IPS-18a (cell line): ENCODE results near the gene IDE.
"Not testable (repeated sequence)": the region's sequence is repeated elsewhere in the genome, so short reads cannot be mapped to it uniquely, and the experiment has no call there.

Experiments
- H3K27ac ChIP-seq: one replicate; pipeline ENCODE4 v1.5.1; 2013; ENCODE audit warnings: low read length
- H3K27me3 ChIP-seq: one replicate; pipeline ENCODE4 v1.6.1; 2013; ENCODE audit warnings: mild to moderate bottlenecking, low read length; ENCODE audit not compliant: control insufficient read depth, insufficient read depth
- H3K36me3 ChIP-seq: one replicate; pipeline ENCODE4 v1.6.1; 2013; ENCODE audit warnings: low read depth, low read length; ENCODE audit not compliant: control insufficient read depth
- H3K4me1 ChIP-seq: one replicate; pipeline ENCODE4 v1.6.1; 2013; ENCODE audit warnings: low read depth, low read length; ENCODE audit not compliant: control insufficient read depth
- H3K4me3 ChIP-seq: one replicate; pipeline ENCODE4 v1.5.1; 2013; ENCODE audit warnings: low read length
- H3K9ac ChIP-seq: one replicate; pipeline ENCODE4 v1.6.1; 2013; ENCODE audit warnings: mild to moderate bottlenecking, low read length, moderate library complexity
- H3K9me3 ChIP-seq: one replicate; pipeline ENCODE4 v1.6.1; 2013; ENCODE audit warnings: low read depth, low read length; ENCODE audit not compliant: control insufficient read depth

The IDE gene

DNA sequence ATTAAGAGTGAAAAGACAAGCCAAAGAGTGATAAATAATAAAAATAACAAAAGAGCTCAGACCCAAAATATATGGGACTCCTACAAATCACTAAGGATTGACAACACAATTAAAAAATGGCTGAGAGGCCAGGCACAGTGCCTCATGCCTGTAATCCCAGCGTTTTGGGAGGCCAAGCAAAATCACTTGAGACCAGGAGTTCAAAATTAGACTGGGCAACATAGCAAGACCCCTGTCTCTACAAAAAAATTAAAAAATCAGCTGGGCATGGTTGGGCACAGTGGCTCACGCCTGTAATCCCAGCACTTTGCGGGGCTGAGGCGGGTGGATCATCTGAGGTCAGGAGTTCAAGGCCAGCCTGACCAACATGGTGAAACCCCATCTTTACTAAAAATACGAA, 137.3 kb downstream of the IDE start:
- Histone ChIP-seq H3K4me1 (no peaks in the 10 kb centered on the region), H3K27ac (no peak overlapping the region), H3K4me3 (no peak overlapping the region), H3K9me3 (no peaks in the 10 kb centered on the region), H3K27me3 (no peaks in the 10 kb centered on the region), H3K36me3 (no peaks in the 10 kb centered on the region), H3K9ac (no peak overlapping the region)

DNA sequence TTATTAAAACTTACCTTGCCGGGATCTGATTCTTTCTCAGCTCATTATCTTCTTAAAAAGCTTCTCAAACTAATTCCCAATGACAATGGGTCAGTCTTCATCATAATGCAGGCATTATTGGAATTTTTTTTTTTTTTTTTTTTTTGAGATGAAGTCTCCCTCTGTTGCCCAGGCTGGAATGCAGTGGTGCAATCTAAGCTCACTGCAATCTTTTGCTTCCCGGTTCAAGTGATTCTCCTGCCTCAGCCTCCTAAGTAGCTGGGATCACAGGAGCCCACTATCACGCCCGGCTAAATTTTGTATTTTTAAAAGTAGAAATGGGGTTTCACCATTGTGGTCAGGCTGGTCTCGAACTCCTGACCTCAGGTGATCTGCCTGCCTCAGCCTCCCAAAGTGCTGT, 137.8 kb downstream of the IDE start:
- H3K9ac ChIP-seq, H3K36me3 ChIP-seq, H3K4me1 ChIP-seq, H3K27me3 ChIP-seq, H3K27ac ChIP-seq, H3K4me3 ChIP-seq, H3K9me3 ChIP-seq: not testable (repeated sequence)

DNA sequence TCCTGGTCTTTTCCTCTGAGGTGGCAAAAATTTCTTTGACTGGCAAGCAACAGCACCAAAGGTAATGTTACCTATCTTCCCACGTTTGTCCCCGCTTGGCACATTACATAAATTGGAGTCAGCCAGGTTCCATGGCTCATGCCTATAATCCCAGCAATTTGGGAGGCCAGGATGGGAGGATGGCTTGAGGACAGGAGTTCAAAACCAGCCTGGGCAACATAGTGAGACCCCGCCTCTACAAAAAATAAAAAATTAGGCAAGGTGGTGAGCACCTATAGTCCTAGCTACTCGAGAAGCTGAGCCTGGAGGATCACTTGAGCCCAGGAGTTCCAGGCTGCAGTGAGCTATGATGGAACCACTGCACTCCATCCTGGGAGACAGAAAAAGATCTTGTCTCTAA, 139.5 kb downstream of the IDE start:
- no peaks in the 10 kb centered on the region for H3K27me3 ChIP-seq
- H3K4me1 ChIP-seq, result no peaks in the 10 kb centered on the region
- H3K9me3 ChIP-seq, result no peaks in the 10 kb centered on the region
- no peaks in the 10 kb centered on the region for H3K36me3 ChIP-seq
- no peak overlapping the region for H3K4me3 ChIP-seq
- H3K9ac ChIP-seq, result no peak overlapping the region
- H3K27ac ChIP-seq, result no peak overlapping the region

DNA sequence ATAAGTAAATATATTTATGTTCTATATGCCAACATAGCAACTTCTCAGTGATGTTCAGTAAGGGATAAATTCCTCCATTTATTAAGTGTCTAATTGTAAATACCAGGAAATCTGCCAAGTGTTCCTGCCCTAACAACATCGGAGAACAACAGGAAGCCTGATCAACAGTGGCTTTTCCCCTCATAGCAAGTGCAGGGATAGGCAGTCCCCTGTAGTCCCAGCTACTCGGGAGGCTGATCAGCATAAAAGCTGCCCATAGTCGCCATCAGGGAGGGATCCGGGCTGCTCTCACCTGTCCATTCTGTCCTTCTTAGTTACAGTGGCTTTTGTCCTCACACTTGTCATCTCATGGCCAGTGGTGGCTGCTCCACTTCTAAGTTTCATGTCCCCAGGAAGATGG, 141.3 kb downstream of the IDE start:
- Histone ChIP-seq H3K27ac (no peak overlapping the region), H3K4me3 (no peak overlapping the region)

DNA sequence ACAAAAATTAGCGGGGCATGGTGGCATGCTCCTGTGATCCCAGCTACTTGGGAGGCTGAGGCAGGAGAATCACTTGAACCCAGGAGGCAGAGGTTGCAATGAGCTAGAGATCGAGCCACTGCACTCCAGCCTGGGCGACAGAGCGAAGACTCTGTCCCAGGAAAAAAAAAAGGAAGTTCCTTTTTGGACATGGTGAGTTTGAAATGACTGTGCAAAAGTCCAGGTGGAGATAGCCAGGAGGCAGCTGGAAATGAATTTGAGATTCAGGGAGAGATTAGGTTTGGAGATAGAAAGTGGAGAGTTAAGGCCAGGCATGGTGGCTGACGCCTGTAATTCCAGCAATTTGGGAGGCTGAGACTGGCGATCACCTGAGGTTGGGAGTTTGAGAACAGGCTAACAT, 143.8 kb downstream of the IDE start:
- no peaks in the 10 kb centered on the region for H3K4me1 ChIP-seq

More for the DNA sequence above, 141.3 kb downstream of the IDE start:
- Histone ChIP-seq H3K9me3 (no peaks in the 10 kb centered on the region), H3K9ac (no peak overlapping the region), H3K4me1 (no peaks in the 10 kb centered on the region), H3K36me3 (no peaks in the 10 kb centered on the region), H3K27me3 (no peaks in the 10 kb centered on the region)

DNA sequence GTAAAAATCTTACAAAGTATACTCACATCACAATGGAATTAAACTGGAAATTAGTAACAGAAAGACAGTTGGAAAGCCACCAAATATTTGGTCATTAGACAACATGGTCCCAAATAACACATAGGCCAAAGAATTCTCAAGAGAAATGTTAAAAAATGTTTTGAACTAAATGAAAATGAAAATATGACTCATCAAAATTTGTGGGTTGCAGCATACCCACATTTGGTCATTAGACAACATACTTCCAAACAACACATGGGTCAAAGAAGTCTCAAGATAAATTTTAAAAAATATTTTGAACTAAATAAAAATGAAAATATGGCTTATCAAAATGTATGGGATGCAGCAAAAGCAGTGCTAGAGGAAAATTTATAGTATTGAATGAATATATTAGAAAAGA, 152.3 kb downstream of the IDE start:
- H3K9me3 ChIP-seq, result no peaks in the 10 kb centered on the region
- no peaks in the 10 kb centered on the region for H3K36me3 ChIP-seq
- H3K27me3 ChIP-seq, result no peaks in the 10 kb centered on the region
- H3K4me1 ChIP-seq, result no peaks in the 10 kb centered on the region
- H3K9ac ChIP-seq, result no peak overlapping the region
- H3K4me3 ChIP-seq, result no peak overlapping the region
- no peak overlapping the region for H3K27ac ChIP-seq

More for the DNA sequence above, 143.8 kb downstream of the IDE start:
- Histone ChIP-seq H3K9ac (no peak overlapping the region), H3K9me3 (no peaks in the 10 kb centered on the region), H3K4me3 (no peak overlapping the region), H3K36me3 (no peaks in the 10 kb centered on the region), H3K27me3 (no peaks in the 10 kb centered on the region), H3K27ac (no peak overlapping the region)

DNA sequence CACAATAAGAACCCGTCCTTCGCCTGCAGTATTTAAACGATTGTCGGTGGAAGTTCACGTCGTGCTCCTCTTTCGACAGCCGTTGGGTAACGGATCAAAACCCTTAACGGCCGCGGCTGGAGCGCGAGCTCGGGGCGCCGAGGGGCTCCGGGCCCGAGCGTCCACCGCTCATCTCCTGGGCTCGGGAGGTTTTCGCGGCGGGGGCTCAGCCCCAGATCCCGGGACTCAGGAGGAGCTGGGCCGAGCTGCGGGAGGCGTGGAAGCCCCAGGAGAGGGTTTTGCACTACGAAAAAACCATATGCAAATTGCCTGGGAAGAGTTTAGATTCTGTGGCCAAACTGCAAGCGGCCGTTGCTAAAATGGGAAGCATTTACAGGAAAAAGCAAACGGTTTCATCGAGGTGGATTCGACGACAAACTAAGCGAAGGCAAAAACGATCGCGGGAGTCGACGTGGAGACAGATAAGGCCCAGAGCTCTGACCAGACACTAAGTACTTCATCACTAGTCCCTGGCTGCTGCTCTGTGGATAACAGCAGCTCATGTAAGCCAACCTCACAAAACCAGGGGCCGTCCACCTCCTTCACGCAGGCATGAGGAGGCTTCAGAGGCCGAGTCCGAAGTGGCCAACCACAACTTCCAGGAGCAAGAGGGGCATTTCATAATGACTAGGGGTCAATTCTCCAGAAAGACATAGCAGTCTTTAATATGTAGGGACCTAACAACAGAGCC, 153.2 kb downstream of the IDE start:
- H3K27ac ChIP-seq, result no peak overlapping the region
- no peak overlapping the region for H3K4me3 ChIP-seq
- no peaks in the 10 kb centered on the region for H3K27me3 ChIP-seq
- H3K9ac ChIP-seq, result no peak overlapping the region
- no peaks in the 10 kb centered on the region for H3K4me1 ChIP-seq
- H3K9me3 ChIP-seq, result no peaks in the 10 kb centered on the region
- no peaks in the 10 kb centered on the region for H3K36me3 ChIP-seq

DNA sequence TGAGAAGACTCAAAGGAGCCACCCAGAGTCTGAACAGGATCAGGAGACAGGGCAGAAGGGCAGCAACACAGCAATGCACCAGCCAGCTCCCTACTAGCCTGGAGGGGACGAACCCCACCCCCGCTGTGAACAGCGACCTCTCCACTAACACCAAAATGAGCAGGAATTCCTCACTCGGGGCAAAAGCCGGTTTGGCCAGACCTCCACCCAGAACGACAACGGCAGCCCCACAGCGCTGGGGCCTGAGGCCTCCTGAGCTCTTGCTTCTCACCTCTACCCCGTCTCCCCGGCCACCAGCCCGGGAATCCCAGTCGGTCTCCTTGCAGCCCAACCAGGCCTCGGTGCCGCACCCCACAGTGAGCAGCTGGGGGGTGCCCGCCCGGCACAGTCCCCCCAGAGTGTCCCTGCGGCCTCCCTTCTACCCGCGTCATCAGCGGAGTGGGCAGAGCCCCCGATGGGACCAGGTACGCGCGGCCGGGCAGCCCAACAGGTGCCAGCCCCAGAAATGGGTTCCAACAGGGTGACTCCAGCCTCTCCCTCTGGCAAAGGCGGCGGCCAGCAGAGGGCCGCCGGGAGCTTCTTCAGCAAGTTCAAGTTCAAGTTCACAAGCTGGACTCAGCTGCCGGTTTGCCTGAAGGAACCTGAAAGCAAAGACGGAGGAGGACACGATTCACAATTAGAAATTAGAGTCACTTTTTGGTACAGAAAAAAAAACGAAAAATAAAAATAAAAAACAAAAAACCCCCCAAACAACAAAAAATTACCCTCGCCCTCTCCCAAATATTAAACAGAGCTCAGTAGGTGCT, 153.9 kb downstream of the IDE start:
- H3K4me1 ChIP-seq, result no peaks in the 10 kb centered on the region
- H3K27ac ChIP-seq, result no peak overlapping the region
- no peaks in the 10 kb centered on the region for H3K9me3 ChIP-seq
- H3K9ac ChIP-seq, result no peak overlapping the region
- no peak overlapping the region for H3K4me3 ChIP-seq
- H3K36me3 ChIP-seq, result no peaks in the 10 kb centered on the region
- no peaks in the 10 kb centered on the region for H3K27me3 ChIP-seq

DNA sequence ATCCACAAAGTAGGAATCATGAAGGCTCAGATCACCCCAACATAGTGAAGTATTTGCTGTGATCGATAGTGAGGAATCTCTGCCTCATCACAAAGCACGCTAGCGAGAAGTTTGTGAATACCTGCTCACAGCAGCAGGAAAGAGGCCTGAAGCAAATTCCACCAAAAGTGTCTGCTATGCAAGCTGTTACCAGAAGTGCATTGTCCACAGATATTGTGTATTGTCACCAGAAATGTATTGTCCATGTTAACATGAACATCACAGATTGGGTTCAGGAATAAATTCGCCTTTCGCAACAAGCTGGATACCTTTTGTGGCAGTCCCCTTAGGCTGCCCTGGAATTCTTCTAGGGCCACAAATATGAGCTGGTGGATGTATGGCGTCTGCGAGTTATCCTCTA, 155.0 kb downstream of the IDE start:
- H3K36me3 ChIP-seq, result no peaks in the 10 kb centered on the region

DNA sequence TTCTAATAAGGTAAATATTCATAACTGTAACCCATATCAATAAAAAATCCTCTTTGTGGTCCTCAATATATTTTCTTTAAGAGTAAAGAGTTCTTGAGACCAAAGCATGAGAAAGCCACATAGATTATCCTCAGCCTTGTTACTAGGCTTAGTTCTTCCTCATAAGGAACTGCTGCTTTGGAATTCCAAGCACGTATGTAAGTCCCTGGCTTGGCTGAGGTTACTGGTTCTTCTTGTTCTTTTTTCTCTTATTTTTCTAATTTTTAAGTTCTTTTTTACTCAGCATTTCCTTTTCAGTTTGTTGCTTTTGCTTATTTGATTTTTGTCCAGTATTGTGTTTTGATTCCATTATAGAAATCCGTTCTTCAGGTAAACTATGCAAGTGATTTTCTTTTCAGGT, 155.7 kb downstream of the IDE start:
- Histone ChIP-seq H3K4me1 (no peaks in the 10 kb centered on the region), H3K36me3 (no peaks in the 10 kb centered on the region), H3K9ac (no peak overlapping the region), H3K4me3 (no peak overlapping the region), H3K27me3 (no peaks in the 10 kb centered on the region), H3K27ac (no peak overlapping the region), H3K9me3 (no peaks in the 10 kb centered on the region)

More for the DNA sequence above, 155.0 kb downstream of the IDE start:
- no peaks in the 10 kb centered on the region for H3K4me1 ChIP-seq
- no peak overlapping the region for H3K4me3 ChIP-seq
- no peaks in the 10 kb centered on the region for H3K27me3 ChIP-seq
- no peaks in the 10 kb centered on the region for H3K9me3 ChIP-seq
- no peak overlapping the region for H3K27ac ChIP-seq
- H3K9ac ChIP-seq, result no peak overlapping the region

DNA sequence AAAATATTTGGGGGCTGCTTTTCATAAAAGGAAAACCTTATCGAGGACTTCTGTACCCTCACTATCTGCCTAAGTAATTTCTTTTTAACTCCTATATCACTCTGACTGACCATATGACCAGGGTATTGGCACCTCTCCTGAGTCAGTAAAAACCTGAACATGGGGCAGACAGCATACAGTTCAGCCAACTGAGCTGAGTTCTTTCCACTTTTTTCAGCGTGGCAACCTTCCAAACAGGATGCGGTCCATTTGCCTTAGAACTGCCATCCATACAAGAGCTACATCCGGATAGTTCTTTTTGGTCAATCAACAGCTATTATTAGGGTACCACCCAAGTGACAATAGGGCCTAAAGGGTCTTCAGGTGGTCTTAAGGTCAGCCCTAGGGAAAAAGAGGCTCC, 160.4 kb downstream of the IDE start:
- H3K36me3 ChIP-seq, result no peaks in the 10 kb centered on the region
- no peaks in the 10 kb centered on the region for H3K27me3 ChIP-seq
- no peaks in the 10 kb centered on the region for H3K9me3 ChIP-seq
- H3K4me3 ChIP-seq, result no peak overlapping the region
- no peaks in the 10 kb centered on the region for H3K4me1 ChIP-seq
- no peak overlapping the region for H3K9ac ChIP-seq
- no peak overlapping the region for H3K27ac ChIP-seq

DNA sequence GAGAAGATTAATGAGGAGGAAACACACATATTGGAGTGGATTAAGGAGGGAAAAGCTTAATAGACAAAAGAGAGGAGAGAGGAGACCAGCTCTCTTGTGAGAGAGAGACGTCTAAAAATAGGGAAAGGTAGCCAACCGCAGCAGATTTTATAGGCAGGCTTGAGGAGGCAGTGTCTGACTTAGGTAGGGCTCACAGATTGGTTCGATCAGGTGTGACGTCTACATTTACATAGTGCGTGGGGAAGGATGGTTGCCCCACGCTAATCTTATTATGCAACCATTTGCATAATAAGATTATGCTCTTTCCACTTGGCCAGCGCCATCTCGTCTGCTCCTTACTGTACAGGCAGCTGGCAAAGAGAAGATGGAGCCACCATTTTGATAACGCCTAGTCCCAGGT, 160.9 kb downstream of the IDE start:
- no peaks in the 10 kb centered on the region for H3K27me3 ChIP-seq
- no peak overlapping the region for H3K27ac ChIP-seq
- no peaks in the 10 kb centered on the region for H3K36me3 ChIP-seq
- H3K9ac ChIP-seq, result no peak overlapping the region
- no peaks in the 10 kb centered on the region for H3K9me3 ChIP-seq
- H3K4me3 ChIP-seq, result no peak overlapping the region
- no peaks in the 10 kb centered on the region for H3K4me1 ChIP-seq
